ENCODE results near the gene TADA2B.
"Not testable (repeated sequence)": the region's sequence is repeated elsewhere in the genome, so short reads cannot be mapped to it uniquely, and the experiment has no call there.

TADA2B gene

GRCh38 chr4:7061815-7062214 is 18.6 kb downstream of the TADA2B start:
- no peak for DNase-seq

DNA sequence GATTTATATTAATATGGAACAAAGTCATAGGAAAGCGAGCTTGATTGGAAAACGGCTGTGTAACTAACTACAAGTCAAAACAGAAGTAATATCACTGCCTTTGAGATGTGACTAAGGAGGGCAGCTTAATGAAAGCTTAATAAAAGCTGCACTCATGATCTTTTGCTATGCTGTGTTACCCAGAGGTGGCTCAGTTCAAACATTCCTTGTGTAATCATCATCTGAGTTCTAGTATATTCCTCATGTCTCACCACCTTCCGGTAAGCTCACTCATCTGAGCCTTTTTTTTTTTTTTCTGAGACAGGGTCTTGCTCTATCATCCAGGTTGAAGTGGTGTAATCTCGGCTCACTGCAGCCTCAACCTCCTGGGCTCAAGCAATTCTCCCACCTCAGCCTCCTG is 19.6 kb downstream of the TADA2B start:
- DNase-seq, result no peak

- no peak for DNase-seq
These were observed 20.2 kb downstream of the TADA2B start for GRCh38 chr4:7063362-7063761.

DNA sequence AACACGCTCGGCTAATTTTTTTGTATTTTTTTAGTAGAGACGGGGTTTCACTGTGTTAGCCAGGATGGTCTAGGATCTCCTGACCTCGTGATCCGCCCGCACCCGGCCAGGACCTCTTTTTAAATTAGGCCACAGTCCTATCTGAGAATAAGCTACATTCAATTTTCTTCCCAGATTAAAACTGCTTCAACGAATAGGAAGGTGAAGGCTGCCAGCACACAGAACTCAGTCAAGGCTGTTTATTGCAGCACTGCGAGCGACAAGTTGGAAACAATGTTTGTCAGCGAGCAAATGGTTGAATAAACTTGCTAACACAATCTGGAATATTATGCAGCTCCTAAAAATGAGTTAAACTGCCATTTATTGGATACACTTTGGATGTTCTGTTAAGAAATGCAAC is 22.8 kb downstream of the TADA2B start:
- no peak for DNase-seq

- DNase-seq, result no peak
These were observed 23.3 kb downstream of the TADA2B start for GRCh38 chr4:7066493-7066892.

GRCh38 chr4:7067126-7067451 is 23.9 kb downstream of the TADA2B start:
- no peak for DNase-seq

- DNase-seq, result peak; percentile 99
These were observed 24.5 kb downstream of the TADA2B start, which contains the start of gene GRPEL1 for GRCh38 chr4:7067452-7068278. GRPEL1 (minus strand) TSS chr4:7068064; CDS start chr4:7068032, 32 bp downstream.

DNA sequence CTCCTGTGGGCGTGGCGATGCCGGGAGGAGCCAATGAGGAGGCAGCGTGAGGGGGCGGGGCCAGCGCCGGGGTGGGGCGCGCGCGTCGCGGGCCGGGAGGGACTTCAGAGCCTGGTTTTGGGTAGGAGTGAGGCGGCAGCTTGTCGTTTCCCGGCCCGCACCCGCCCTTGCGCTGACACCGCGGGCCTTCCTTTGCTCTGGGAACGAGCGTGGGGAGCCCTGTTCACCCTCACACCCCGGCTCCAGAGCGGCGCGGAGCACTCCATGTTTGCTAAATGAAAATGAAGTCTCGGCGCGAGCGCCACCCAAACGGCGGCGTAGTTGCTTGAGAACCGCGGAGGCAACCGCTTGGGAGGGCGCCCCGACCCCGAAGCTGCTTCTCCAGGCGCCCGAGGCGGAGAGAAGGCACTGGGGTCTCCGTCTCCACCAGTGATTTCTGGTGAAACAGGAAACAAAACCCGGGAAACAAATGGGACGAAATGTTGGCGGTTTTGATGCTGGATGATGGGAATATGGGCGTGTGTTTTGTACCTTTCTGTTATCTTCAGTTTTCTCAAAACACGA is 25.2 kb downstream of the TADA2B start:
- DNase-seq, result no peak

DNA sequence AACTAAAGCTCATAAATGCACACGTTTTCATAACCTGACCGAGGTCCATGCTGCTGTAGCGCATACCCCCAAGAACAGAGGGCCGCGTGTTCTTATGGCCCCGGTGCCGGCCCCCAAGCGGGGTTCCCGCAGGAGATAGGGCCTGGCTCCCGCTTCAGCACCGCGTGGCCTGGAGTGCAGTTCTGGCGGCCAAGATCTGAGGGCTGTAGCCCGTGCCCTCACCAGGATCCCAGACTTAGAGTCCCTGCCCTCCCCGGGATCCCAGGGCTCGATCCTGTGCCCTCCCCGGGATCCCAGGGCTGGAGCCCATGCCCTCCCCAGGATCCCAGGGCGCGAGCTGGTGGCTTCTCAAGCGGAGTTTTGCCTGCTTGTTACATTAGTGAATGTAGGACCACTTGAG is 25.7 kb downstream of the TADA2B start:
- no peak for DNase-seq

GRCh38 chr4:7070729-7071511 is 27.7 kb downstream of the TADA2B start:
- peak; percentile 82 for DNase-seq

DNA sequence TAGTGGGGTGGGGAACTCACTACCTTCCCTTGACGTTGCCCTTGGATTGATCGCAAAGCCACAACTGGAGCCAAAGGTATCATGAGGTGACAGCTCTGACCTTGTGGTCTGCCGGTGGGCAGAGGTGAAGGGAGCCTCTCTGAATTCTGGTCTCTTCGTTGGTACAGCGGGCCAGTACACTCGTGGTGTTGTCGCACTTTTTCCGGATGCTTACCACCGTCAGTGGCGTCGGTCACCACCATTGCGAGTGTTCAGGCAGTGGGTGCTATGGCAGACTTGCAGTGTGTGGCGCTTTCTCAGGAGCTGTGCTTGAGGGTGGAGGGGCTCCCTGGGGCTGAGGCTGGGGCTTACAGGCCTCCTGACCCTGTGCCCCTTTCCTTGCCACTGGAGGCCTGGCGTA is 29.9 kb downstream of the TADA2B start:
- DNase-seq, result no peak

DNA sequence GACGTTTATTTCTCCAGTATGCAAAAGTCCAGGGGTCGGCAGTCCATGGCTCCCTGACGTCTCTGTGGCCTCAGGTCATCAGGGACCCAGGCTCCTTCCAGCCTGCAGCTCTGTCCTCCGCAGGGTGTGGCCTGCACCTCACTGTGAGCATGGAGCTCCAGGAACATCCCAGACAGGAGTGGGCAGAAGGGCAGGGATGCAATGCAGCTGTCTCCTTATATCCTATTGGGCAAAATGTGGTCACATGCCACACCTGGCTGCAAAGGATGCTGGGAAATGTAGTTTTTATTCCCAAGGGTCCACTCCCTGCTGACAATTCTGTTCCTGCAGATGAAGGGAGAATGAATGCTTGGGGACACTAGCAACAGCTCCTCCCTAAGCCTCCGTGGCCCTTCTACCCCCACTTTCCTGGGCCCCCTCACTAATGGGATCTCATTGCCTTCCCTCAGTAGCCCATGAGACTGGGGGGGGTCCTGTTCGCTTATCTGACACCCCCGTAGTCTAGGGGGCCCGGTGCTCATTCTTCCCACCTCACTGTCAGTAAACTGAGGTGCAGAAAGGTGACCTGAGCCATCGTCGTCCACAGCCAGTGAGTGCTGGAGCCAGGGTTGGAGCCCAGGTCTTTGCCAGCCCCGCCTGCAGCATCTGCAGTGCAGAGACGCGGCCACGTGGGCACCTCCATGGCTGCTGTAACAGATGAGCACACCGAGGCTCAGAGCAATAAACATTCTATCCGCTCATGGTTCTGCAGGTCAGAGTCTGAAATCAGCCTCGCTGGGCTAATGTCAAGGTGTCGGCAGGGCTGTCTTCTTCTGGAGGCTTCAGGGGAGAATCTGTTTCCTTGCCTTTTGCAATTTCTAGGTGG is 30.6 kb downstream of the TADA2B start:
- no peak for DNase-seq

- DNase-seq, result no peak
These were observed 31.3 kb downstream of the TADA2B start for GRCh38 chr4:7074426-7074825.

DNA sequence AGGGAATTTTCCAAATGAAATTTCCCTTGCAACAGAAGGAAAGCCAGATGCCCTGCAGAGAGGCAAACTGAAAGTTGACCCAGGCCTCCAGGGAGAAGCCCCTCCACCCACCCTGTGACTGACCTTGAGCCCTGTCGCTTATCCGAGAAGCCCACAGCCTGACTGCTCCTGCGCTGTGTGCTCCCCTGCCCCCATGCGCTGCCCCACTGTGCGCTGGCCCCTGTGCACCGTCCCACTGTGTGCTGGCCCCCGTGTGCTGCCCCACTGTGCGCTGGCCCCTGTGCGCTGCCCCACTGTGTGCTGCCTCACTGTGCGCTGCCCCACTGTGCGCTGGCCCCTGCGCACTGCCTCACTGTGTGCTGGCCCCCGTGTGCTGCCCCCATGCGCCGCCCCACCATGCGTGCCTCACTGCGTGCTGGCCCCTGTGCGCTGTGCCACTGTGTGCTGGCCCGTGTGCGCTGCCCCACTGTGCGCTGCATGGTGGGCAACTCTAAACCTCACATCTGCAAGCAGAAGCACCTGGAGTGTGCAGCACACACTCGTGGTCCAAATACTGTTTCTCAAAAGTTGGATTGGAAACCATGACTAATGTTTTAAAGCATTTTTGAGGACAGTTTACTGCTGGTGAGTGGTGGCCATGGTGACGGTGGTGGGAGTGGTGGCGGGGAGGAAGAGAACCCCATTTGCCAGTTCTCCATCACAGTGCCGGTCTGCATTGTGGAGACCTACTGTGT is 33.0 kb downstream of the TADA2B start:
- DNase-seq, result no peak

DNA sequence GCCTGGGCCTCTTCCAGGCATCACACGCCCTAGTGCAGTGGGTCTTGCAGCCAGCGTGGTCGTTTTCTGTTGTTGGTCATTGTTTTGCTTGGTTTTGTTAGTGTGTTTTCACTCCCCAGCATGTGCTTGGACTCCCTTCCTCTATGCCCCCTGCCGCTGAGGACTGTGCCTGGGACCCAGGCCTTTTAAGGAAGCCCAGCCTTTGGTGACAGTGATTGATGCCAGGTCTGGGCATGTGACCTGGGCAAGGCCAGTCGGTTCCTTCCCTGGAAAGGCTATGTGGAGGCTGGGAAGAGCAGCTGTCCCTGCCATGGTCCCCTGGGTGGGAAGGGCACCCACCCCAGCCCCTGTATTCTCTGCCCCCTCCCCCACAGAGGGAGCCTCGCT is 33.5 kb downstream of the TADA2B start:
- DNase-seq, result no peak

DNA sequence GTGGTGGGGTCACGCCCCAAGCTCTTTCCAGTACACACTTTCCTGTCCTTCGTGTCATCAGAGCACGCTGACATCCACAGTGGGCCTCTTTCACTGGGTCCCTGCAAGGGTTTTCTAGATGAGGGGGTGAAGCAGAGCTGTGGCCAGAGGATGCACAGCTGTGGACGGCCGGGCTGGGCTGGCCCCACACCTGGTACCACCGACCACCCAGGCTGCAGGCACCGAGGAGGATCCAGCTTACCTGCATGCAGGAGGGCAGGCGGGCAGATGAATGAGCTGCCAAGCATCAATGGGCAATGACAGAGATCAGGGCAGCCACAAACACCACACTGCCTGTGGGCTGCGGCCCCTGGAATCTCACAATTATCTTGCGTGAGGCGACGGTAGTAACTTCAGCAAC is 34.2 kb downstream of the TADA2B start:
- no peak for DNase-seq

GRCh38 chr4:7078025-7078424 is 34.9 kb downstream of the TADA2B start:
- DNase-seq, result no peak

DNA sequence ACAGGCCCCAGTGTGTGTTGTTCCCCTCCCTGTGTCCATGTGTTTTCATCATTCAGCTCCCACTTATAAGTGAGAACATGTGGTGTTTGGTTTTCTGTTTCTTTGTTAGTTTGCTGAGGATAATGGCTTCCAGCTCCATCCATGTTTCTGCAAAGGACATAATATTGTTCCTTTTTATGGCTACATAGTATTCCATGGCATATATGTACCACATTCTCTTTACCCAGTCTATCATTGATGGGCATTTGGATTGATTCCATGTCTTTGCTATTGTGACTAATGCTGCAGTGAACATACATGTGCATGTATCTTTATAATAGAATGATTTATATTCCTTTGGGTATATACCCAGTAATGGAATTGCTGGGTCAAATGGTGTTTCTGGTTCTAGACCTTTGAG is 36.3 kb downstream of the TADA2B start:
- DNase-seq, result not testable (repeated sequence)

DNA sequence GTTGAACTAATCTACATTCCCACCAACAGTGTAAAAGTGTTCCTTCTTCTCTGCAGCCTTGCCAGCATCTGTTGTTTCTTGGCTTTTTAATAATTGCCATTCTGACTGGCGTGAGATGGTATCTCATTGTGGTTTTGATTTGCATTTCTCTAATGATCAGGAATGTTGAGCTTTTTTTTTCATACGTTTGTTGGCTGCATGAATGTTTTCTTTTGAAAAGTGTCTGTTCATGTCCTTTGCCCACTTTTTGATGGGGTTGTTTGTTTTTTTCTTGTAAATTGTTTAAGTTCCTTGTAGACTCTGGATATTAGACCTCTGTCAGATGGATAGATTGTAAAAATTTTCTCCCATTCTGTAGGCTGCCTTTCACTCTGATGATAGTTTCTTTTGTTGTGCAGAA is 36.7 kb downstream of the TADA2B start:
- not testable (repeated sequence) for DNase-seq

DNA sequence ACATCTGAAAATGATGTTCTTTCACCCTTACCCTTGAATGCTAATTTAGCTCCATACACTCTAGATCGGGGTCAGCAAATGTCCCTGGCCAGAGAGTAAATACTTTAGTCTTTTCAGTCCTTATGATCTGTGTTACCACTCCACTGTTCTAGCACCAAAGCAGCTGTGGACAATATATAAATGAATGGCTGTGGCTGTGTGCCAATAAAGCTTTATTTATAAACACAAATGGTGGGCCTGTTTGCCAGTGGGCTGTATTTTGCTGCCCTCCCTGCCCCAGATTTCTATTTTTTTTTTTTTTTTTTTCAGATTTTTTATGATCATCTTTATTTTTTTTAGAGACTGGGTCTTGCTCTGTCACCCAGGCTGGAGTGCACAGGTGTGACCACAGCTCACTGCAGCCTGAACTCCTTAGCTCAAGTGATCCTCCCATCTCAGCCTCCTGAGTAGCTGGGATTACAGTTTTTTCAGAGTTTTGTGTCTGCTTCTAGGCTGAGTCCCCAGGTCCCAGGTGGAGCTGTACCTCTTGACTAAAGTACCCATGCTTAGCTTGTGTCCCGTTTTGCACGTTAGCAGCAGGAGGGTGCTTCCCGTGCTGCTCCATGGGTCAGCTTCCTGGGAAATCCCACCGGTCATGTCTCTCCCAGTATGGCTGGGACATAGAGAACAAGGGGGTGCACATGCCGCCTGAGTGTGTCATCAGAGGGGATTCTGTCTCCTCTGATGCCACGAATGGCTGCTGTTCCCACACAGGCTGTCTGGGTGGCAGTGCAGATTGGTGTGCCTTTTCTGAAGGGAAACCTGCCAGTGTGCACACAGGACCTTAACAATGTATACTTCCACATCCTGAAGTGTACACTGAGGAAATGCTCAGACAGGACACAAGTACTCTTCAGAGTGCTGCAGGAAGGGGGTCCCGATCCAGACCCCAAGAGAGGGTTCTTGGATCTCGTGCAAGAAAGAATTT is 40.7 kb downstream of the TADA2B start:
- no peak for DNase-seq

DNA sequence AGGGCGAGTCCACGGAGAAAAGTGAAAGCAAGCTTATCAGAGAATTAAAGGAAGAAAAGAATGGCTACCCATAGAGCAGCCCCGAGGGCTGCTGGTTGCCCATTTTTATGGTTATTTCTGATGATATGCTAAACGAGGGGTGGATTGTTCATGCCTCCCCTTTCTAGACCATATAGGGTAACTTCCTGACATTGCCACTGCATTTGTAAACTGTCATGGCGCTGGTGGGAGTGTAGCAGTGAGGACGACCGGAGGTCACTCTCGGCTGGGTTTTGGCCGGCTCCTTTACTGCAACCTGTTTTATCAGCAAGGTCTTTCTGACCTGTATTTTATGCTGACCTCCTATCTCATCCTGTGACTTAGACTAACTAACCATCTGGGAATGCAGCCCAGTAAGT is 41.4 kb downstream of the TADA2B start:
- not testable (repeated sequence) for DNase-seq

Measured in CD4-positive, alpha-beta T cell treated with Interferon gamma for 1 hour (primary cell).